ENCODE results near the gene STOML1. TPM values are rescaled to one million over a fixed set of nuclear protein-coding genes. Genes with fewer than 3 reads are reported as not detected.

The STOML1 gene
- total RNA-seq, 1 donor, result 14.1 TPM

- H3K36me3 ChIP-seq (ENCODE audit: insufficient read depth, low read length), result peaks cover 46% of the 10 kb centered on the region
- no peak overlapping the region for H2AFZ ChIP-seq (ENCODE audit: low read length)
Observed at GRCh38 chr15:73937296-73937695, 54.8 kb downstream of the STOML1 start.

GRCh38 chr15:73936588-73937290 is 55.4 kb downstream of the STOML1 start:
- Histone ChIP-seq H3K4me3 (ENCODE audit: insufficient read depth, low read length) (no peak overlapping the region), H3K27me3 (ENCODE audit: insufficient read depth, low read length) (no peaks in the 10 kb centered on the region), H2AFZ (ENCODE audit: low read length) (no peak overlapping the region), H3K4me2 (ENCODE audit: insufficient read depth, low read length) (no peak overlapping the region), H3K4me1 (ENCODE audit: insufficient read depth, low read length) (peaks cover 73% of the 10 kb centered on the region), H3K79me2 (ENCODE audit: insufficient read depth, low read length) (peaks cover 99% of the 10 kb centered on the region), H3K9me3 (ENCODE audit: low read depth, low read length) (no peaks in the 10 kb centered on the region), H3K36me3 (ENCODE audit: insufficient read depth, low read length) (peaks cover 52% of the 10 kb centered on the region), H4K20me1 (ENCODE audit: insufficient read depth, low read length) (peaks cover 50% of the 10 kb centered on the region), H3K27ac (ENCODE audit: low read depth, low read length) (peak overlapping the region; percentile 19)
- no peak for TF ChIP-seq CTCF (IDR thresholded peaks at IDR 0.05; ENCODE audit: extremely low read depth, low read depth, low read length)
- DNase-seq (ENCODE audit: insufficient read length, low spot score, missing footprints), result peak; percentile 76

More at GRCh38 chr15:73937296-73937695, 54.8 kb downstream of the STOML1 start:
- H3K9me3 ChIP-seq (ENCODE audit: low read depth, low read length), result no peaks in the 10 kb centered on the region
- no peak for TF ChIP-seq CTCF (IDR thresholded peaks at IDR 0.05; ENCODE audit: extremely low read depth, low read depth, low read length)
- peak overlapping the region; percentile 19 for H3K27ac ChIP-seq (ENCODE audit: low read depth, low read length)
- peaks cover 75% of the 10 kb centered on the region for H3K4me1 ChIP-seq (ENCODE audit: insufficient read depth, low read length)
- peaks cover 99% of the 10 kb centered on the region for H3K79me2 ChIP-seq (ENCODE audit: insufficient read depth, low read length)
- H3K4me2 ChIP-seq (ENCODE audit: insufficient read depth, low read length), result no peak overlapping the region
- H3K27me3 ChIP-seq (ENCODE audit: insufficient read depth, low read length), result no peaks in the 10 kb centered on the region
- peaks cover 45% of the 10 kb centered on the region for H4K20me1 ChIP-seq (ENCODE audit: insufficient read depth, low read length)
- DNase-seq (ENCODE audit: insufficient read length, low spot score, missing footprints), result peak; percentile 82
- H3K4me3 ChIP-seq (ENCODE audit: insufficient read depth, low read length), result no peak overlapping the region

- peaks cover 99% of the 10 kb centered on the region for H3K79me2 ChIP-seq (ENCODE audit: insufficient read depth, low read length)
- H3K4me3 ChIP-seq (ENCODE audit: insufficient read depth, low read length), result no peak overlapping the region
- H3K27ac ChIP-seq (ENCODE audit: low read depth, low read length), result peak overlapping the region; percentile 19
- H3K36me3 ChIP-seq (ENCODE audit: insufficient read depth, low read length), result peaks cover 58% of the 10 kb centered on the region
- no peak overlapping the region for H3K4me2 ChIP-seq (ENCODE audit: insufficient read depth, low read length)
- H2AFZ ChIP-seq (ENCODE audit: low read length), result no peak overlapping the region
- peak; percentile 22 for TF ChIP-seq CTCF (IDR thresholded peaks at IDR 0.05; ENCODE audit: extremely low read depth, low read depth, low read length)
- peaks cover 72% of the 10 kb centered on the region for H3K4me1 ChIP-seq (ENCODE audit: insufficient read depth, low read length)
- H4K20me1 ChIP-seq (ENCODE audit: insufficient read depth, low read length), result peaks cover 55% of the 10 kb centered on the region
- H3K9me3 ChIP-seq (ENCODE audit: low read depth, low read length), result no peaks in the 10 kb centered on the region
- H3K27me3 ChIP-seq (ENCODE audit: insufficient read depth, low read length), result no peaks in the 10 kb centered on the region
- peak; percentile 82 for DNase-seq (ENCODE audit: insufficient read length, low spot score, missing footprints)
Observed at GRCh38 chr15:73936181-73936580, 55.9 kb downstream of the STOML1 start.

GRCh38 chr15:73935547-73935946 is 56.5 kb downstream of the STOML1 start:
- Histone ChIP-seq H3K9me3 (ENCODE audit: low read depth, low read length) (no peaks in the 10 kb centered on the region), H3K27ac (ENCODE audit: low read depth, low read length) (peak overlapping the region; percentile 6), H4K20me1 (ENCODE audit: insufficient read depth, low read length) (peaks cover 58% of the 10 kb centered on the region), H3K36me3 (ENCODE audit: insufficient read depth, low read length) (peaks cover 58% of the 10 kb centered on the region), H3K4me2 (ENCODE audit: insufficient read depth, low read length) (no peak overlapping the region), H3K79me2 (ENCODE audit: insufficient read depth, low read length) (peaks cover 100% of the 10 kb centered on the region), H3K4me1 (ENCODE audit: insufficient read depth, low read length) (peaks cover 72% of the 10 kb centered on the region), H2AFZ (ENCODE audit: low read length) (no peak overlapping the region), H3K4me3 (ENCODE audit: insufficient read depth, low read length) (no peak overlapping the region), H3K27me3 (ENCODE audit: insufficient read depth, low read length) (no peaks in the 10 kb centered on the region)
- no peak for TF ChIP-seq CTCF (IDR thresholded peaks at IDR 0.05; ENCODE audit: extremely low read depth, low read depth, low read length)
- peak; percentile 81 for DNase-seq (ENCODE audit: insufficient read length, low spot score, missing footprints)
